Tibial artery (tissue), 4 donors: ENCODE measurements around the gene TIMM17A.

ENCODE experiments used
- DNase-seq, 2 donors: peaks; one replicate each; pipeline ENCODE4 v3.0.0-alpha.2; 2019
- H3K27ac ChIP-seq, 2 donors: fragments of 200-600 bp; sonication (generic) in 1 of 2; 1 replicate in 1 of 2; 2 replicates in 1 of 2; pipeline ENCODE4 v1.5.1; 2018 to 2019; ENCODE audit warnings: mild to moderate bottlenecking in 1 of 2
- H3K27me3 ChIP-seq, 2 donors: fragments of 200-600 bp; sonication (generic) in 1 of 2; one replicate each; pipeline versions ENCODE4 v1.5.1 to v1.6.0; 2016 to 2019
- H3K36me3 ChIP-seq, 3 donors: fragments of 200-600 bp; sonication (generic) in 2 of 3; one replicate each; pipeline ENCODE4 v1.5.1; 2016 to 2019; ENCODE audit warnings: mild to moderate bottlenecking in 2 of 3
- H3K4me1 ChIP-seq, 4 donors: fragments of 200-600 bp; sonication (generic) in 2 of 4; 1 replicate in 3 of 4; 2 replicates in 1 of 4; pipeline ENCODE4 v1.5.1; 2016 to 2019
- H3K4me3 ChIP-seq, 2 donors: fragments of 200-600 bp; sonication (generic) in 1 of 2; 1 replicate in 1 of 2; 2 replicates in 1 of 2; pipeline ENCODE4 v1.5.1; 2018 to 2019; ENCODE audit warnings: mild to moderate bottlenecking in 2 of 2
- H3K9me3 ChIP-seq, 3 donors: fragments of 200-600 bp; sonication (generic) in 1 of 3; one replicate each; pipeline ENCODE4 v1.5.1; 2016 to 2019
- intact Hi-C: fragments of 100-400 bp; cut with DNase I; formaldehyde crosslinking; loops from one replicate; pipeline ENCODE4 v1.15.0; 2023; ENCODE audit warnings: low total_unique reads
- TF ChIP-seq, protein P1 (sequence below), 2 experiments: fragments of 200-600 bp in 1 of 2; fragments of 450-650 bp in 1 of 2; IDR thresholded peaks; one replicate each; pipeline ENCODE4 v1.5.1; 2017 to 2019; ENCODE audit warnings: antibody characterized with exemption in 2 of 2, mild to moderate bottlenecking in 1 of 2, moderate library complexity in 1 of 2

The TIMM17A gene

DNA sequence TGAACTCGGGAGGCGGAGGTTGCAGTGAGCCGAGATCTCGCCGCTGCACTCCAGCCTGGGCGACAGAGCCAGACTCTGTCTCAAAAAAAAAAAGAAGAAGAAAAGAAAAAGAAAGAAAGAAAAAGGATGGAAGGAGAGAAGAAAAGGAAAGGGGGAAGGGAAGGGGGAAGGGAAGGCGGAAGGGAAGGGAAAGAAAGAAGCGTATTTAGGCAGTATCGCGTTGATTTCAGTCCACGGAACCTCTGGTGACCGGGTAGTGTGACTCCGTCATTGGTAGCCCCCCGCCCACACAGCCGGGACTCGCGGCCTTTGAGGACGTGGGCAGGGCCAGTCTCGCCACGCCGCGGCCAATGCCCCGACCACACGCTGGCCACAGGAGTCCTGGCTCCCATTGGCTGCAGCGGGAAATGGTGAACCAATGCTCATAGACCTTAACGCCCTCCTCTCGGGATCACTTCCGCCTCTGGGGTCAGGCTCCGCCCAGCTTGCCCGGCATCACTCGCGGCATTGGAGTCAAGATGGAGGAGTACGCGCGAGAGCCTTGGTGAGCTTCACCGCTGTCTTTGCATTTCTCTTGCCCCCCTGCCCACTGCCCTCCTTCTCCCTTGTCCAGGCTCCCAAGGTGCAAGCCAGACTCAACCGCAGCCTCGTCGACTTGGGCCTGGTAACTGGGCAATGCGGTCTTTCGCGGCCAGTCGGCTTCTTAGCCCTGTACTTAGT lies at the start of gene TIMM17A:
TSS of gene TIMM17A (plus strand) at position 495 of the 720 bp plus-strand sequence. CDS start at position 519, 24 bp downstream.
- Histone ChIP-seq H3K27ac (peak within 1 kb of the TSS; percentile 86 to 91), H3K9me3 (no peaks in the 10 kb centered on the region), H3K36me3 (peaks cover 14 to 24% (median 19%) of the 10 kb centered on the region in 3 donors), H3K4me3 (peak within 1 kb of the TSS; percentile 69 to 76), H3K4me1 (peaks cover 0 to 34% (median 14%) of the 10 kb centered on the region in 4 donors), H3K27me3 (no peaks in the 10 kb centered on the region)
- TF ChIP-seq, protein P1, sequence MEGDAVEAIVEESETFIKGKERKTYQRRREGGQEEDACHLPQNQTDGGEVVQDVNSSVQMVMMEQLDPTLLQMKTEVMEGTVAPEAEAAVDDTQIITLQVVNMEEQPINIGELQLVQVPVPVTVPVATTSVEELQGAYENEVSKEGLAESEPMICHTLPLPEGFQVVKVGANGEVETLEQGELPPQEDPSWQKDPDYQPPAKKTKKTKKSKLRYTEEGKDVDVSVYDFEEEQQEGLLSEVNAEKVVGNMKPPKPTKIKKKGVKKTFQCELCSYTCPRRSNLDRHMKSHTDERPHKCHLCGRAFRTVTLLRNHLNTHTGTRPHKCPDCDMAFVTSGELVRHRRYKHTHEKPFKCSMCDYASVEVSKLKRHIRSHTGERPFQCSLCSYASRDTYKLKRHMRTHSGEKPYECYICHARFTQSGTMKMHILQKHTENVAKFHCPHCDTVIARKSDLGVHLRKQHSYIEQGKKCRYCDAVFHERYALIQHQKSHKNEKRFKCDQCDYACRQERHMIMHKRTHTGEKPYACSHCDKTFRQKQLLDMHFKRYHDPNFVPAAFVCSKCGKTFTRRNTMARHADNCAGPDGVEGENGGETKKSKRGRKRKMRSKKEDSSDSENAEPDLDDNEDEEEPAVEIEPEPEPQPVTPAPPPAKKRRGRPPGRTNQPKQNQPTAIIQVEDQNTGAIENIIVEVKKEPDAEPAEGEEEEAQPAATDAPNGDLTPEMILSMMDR (IDR thresholded peaks at IDR 0.05), result no peak
- DNase-seq, result peak; percentile 98
- intact Hi-C loops, result no loop called here

DNA sequence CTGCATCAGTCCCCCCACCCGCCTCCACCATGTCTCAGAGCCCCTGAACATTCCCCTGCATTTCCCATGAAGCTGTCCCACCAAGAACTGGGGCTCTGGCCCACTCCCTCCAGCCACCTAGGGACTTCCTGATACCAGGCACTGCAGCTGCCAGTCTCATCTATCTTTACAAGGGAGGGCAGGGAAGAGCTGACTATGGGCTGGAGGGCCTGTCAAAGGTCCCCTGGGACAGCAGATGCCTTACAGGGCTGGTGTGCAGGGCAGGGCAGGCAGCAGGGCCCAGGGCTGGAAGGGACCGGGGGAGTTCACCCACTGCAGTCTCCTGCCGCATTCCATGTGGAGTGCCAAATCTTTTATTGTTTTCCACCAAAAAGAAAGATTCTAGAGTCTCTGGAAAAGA lies 49.0 kb upstream of the TIMM17A start:
- H3K36me3 ChIP-seq, result peaks cover 14 to 45% (median 14%) of the 10 kb centered on the region in 3 donors
- no peaks in the 10 kb centered on the region for H3K9me3 ChIP-seq
- H3K27me3 ChIP-seq, result no peaks in the 10 kb centered on the region
- peaks cover 10 to 99% (median 92%) of the 10 kb centered on the region in 4 donors for H3K4me1 ChIP-seq
- peak overlapping the region; percentile 92 to 94 for H3K27ac ChIP-seq
- no peak overlapping the region for H3K4me3 ChIP-seq
- TF ChIP-seq, protein P1 (IDR thresholded peaks at IDR 0.05), result no peak
- intact Hi-C loops, result no loop called here
- DNase-seq, result no peak

DNA sequence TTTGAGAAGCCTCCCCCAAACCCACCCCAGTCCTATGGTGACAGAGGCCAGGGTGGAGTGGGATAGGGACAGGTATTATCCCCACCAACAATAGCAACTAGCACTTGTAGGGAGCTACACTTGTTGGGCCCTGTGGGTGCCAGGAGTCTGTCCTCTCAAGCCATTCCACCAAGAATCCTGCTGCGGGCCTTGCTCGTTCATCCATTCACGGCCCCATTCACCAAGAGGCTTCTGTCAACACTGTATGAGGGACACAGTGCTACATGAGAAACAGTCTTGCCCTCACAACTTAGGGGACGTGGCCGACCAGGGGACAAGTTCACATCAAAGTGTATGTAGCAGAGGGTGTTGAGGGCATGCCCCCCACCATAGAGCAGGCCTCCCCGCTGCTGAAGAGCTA lies 47.7 kb upstream of the TIMM17A start:
- TF ChIP-seq, protein P1 (IDR thresholded peaks at IDR 0.05), result no peak
- no peak for DNase-seq
- peaks cover 20 to 56% (median 26%) of the 10 kb centered on the region in 3 donors for H3K36me3 ChIP-seq
- H3K4me1 ChIP-seq, result peaks cover 10 to 100% (median 96%) of the 10 kb centered on the region in 4 donors
- H3K9me3 ChIP-seq, result no peaks in the 10 kb centered on the region
- intact Hi-C loops, result no loop called here
- peak overlapping the region; percentile 92 to 94 for H3K27ac ChIP-seq
- H3K27me3 ChIP-seq, result no peaks in the 10 kb centered on the region
- H3K4me3 ChIP-seq, result peak overlapping the region in 1 of 2 donors; percentile 1

DNA sequence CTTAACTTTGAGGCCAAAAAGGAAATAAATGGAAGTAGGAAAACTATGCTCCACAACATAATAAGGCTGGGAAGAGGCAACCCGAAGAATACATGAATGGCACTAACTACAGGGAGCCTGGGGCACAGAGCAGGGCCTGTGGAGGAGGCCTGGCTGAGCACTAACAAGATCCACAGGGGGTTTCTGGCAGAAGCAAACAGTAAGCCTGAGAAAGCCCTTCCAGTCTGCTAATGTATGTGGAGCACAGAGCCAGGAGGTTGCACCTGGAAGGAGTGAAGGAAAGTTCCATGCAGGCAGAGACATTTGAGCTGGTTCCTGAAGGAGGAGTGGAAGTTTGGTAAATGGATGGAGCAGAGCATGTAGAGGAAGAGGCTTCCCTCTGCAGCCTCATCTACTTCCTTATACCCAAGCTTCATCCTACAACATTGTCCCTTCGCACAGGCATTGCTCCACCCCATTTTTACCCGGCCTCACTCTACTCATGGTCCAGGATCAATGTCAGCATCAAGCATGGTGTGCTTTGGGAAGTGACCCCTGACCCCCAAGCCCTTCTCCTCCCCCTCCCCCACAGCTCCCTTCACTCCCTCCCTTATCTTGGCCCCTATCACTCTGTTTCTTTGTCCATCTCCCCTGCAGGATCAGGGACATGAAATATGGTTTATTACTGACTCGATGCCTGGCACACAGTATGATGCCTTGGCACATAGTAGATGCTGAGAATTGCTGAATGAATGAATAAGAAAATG lies 43.3 kb upstream of the TIMM17A start:
- H3K36me3 ChIP-seq, result peaks cover 23 to 67% (median 30%) of the 10 kb centered on the region in 3 donors
- no peaks in the 10 kb centered on the region for H3K9me3 ChIP-seq
- no peak for DNase-seq
- H3K27ac ChIP-seq, result peak overlapping the region; percentile 92 to 94
- H3K4me3 ChIP-seq, result no peak overlapping the region
- intact Hi-C loops, result no loop called here
- H3K4me1 ChIP-seq, result peaks cover 0 to 100% (median 96%) of the 10 kb centered on the region in 4 donors
- TF ChIP-seq, protein P1 (IDR thresholded peaks at IDR 0.05), result no peak
- H3K27me3 ChIP-seq, result no peaks in the 10 kb centered on the region

DNA sequence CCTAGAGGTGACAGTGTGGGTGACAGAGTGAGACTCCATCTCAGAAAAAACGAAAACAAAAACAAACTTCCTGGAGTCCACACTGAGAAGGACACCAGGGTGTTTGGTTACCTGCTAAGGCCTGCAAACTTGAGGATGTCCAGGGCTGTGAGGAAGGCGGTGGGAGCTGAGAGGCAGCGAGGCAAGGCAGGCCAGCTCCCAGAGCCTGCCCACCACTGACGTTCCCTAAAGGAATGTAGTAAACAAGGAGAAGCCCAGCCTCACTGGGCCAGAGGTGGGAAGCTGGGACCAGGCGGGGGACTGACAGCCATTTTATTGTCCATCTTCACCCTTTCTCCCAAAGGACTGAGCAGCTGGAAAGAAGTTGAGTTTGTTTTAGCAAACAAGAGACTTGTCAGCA lies 42.5 kb upstream of the TIMM17A start:
- Histone ChIP-seq H3K4me3 (peak overlapping the region in 1 of 2 donors; percentile 27), H3K4me1 (peaks cover 0 to 100% (median 95%) of the 10 kb centered on the region in 4 donors), H3K9me3 (no peaks in the 10 kb centered on the region), H3K27ac (peak overlapping the region; percentile 92 to 94), H3K27me3 (no peaks in the 10 kb centered on the region), H3K36me3 (peaks cover 23 to 61% (median 30%) of the 10 kb centered on the region in 3 donors)
- TF ChIP-seq, protein P1 (IDR thresholded peaks at IDR 0.05), result no peak
- intact Hi-C loops, result no loop called here
- DNase-seq, result no peak
